Activated gamma-delta T cell (primary cell): ENCODE measurements around the gene GAP43.
A peak's percentile ranks its signal among the peaks of the same experiment; 100 is the strongest.

Experiments used
- DNase-seq: peaks from one replicate; lab custom pipeline; 2025; lab: John Stamatoyannopoulos, UW

The GAP43 gene

DNA sequence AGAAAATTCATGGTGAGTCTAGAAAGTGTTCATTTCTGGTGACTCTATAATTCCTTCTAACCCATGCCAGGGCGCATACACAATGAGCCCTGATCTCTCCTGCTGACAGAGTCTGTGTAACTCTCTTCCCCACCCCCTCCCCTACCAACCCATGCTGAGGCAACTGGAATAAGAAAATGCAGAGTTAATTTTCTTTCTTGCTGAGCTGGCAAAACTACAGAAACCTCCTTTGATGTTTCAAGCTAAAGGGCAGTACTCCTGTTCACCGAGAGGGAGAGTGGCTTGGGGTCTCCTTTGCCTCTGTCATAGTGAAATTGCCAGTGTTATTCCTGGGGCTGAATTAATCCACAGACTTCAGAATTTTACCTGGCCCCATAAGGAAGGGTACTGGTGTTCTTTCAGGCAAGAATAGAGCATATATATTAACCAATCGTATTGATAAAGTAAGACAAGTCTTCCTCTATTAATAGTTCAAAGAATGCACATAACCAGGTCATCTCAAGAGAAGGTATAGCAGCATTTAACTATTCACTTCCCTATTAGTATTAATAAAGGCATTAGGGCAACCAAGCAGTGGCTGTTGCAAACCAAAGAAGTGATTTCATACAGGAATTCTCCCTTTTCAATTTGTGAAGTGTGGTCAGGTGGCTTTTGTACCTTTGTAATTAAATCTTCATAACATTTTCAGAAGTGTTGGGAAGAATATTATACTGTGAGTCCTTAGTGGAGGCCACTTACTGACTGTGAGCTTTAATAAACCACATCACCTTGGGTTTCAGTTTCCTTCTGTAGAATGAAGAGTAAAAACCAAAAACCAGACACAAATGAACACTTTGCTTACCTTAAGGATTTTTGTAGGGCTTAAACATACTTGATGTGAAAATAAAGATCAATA lies 4.1 kb downstream of the GAP43 start:
- no peak for DNase-seq

GRCh38 chr3:115628075-115628412 lies 4.7 kb downstream of the GAP43 start:
- DNase-seq: no peak

DNA sequence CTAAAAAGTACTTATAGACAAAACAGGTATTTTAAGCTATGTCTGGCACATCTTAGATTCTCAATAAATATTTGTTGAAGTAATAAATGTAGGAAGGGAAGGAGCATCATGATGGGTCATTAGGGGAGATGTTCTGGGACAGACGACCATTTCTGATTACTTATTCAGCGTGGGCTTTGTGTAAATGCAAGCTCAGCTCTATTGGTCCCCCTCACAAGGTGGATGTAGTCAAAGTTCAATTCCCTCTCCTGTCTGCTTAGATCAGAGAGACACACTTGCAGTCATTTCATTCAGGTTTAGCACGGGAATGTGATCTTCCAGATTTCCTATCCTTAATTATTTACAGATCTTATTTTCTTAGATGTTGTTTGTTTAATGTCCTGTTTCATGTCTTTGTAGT lies 7.5 kb downstream of the GAP43 start:
- DNase-seq: no peak

GRCh38 chr3:115632026-115632425 lies 8.7 kb downstream of the GAP43 start:
- no peak for DNase-seq

DNA sequence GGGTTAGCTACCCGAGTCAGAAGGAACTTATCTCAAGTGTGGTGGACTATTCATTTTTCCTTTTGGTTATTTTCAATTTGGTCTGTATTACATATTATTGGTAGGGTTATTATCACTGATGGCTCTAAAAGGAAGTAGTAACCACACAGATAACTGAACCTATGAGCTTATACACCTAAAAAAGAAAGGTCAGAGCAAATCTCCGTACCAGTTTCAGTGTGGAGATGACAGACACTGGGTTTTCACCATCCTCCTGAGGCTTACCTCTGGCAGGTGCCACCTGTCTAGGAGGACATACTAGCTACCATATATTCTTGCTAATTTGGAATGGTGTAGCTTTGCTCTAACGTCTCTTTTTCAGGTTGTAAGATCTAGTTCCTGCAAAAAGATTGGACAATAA lies 10.2 kb downstream of the GAP43 start:
- DNase-seq: no peak

- DNase-seq: no peak
These were observed 10.7 kb downstream of the GAP43 start for GRCh38 chr3:115634052-115634451.

- no peak for DNase-seq
These were observed 12.1 kb downstream of the GAP43 start for GRCh38 chr3:115635406-115635805.

- DNase-seq: no peak
These were observed 14.9 kb downstream of the GAP43 start for GRCh38 chr3:115638241-115638640.

DNA sequence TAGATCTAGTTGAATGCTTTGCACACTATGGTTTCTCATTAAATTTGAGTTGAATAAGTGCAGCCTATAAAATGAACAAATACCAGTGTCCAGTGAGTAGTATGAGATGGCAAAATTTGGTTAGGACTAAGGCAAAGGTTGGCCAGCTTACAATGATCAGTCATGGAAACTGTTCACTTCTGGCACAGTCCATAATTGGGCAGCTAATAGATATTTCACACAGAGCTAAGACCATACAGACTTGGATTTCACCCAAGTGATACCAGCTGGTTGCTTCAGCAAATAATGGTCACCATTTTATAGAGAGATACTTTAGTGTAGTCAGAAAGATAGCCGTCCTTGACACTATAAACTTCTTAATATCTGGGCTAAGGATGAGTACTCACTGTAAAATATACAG lies 15.7 kb downstream of the GAP43 start:
- DNase-seq: no peak

- DNase-seq: no peak
These were observed 21.1 kb downstream of the GAP43 start for GRCh38 chr3:115644391-115644790.

DNA sequence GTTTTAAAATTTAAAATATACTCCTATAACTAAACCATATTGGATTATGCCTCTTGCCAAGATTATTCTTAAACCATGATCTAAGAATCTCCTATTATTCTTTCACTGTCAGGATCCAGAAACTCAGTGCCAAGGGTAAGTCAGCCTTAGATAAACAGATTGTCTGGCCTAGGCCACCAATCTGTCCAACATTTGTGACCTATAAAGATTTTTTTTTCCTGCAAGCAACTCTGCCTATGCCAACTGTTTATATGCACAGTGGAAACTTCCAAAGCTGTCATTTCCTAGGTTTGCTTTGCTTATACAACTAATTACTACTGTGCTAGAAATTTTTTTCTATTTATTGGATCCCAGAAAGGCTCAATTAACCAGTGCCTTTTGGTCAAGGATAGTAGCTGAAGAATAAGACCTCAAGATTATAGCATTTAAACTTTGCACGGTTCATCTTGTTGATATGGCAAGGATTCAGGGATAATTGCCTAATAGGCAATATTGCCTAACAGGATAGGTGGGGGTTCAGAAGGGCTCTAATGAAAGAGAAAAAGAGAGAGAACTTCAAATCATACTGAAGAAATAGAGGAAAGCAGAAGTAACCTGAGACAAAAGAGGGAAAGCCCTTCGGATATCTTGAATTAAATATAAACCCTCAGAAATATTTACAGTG lies 22.8 kb downstream of the GAP43 start:
- DNase-seq: no peak

- DNase-seq: no peak
These were observed 25.2 kb downstream of the GAP43 start for GRCh38 chr3:115648559-115648958.

DNA sequence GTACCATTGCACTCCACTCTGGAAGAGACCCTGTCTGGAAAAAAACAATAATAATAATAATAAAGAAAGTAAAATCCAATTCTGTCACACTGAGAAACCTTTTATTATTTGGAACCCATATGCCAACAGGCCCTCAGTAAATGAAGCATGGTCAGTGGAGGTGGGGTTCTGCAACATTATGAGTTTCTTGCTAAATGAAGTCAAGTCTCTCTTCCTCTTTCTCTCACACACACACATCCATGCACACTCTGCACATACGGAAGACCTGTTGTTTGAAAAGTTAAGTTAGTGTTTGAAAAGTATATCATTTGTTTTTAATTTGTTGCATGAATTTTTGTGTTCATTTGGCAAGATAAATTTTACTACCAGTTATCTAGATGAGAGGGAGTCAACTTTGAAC lies 27.8 kb downstream of the GAP43 start:
- DNase-seq: no peak

- no peak for DNase-seq
These were observed 28.3 kb downstream of the GAP43 start for GRCh38 chr3:115651599-115651998.

DNA sequence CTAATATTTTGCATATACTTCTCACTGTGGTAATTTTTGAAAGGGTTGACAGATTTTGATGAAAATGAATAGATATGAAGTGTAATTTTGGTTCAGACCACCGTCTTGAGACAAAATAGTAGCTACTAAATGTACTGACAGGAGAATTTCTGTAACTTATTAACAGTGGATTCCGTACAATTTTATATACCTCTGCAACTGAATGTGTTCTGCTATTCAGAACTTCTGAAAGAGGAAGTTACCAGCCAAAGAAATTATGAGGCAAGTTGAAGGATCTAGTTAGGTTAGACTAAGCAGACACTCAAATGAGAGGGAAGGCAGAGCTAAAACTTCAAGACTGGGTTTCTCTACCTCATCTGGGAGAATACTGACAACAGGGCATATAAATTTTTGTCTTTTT lies 29.4 kb downstream of the GAP43 start:
- DNase-seq: no peak

- DNase-seq: no peak
These were observed 32.5 kb downstream of the GAP43 start for GRCh38 chr3:115655761-115656282.

DNA sequence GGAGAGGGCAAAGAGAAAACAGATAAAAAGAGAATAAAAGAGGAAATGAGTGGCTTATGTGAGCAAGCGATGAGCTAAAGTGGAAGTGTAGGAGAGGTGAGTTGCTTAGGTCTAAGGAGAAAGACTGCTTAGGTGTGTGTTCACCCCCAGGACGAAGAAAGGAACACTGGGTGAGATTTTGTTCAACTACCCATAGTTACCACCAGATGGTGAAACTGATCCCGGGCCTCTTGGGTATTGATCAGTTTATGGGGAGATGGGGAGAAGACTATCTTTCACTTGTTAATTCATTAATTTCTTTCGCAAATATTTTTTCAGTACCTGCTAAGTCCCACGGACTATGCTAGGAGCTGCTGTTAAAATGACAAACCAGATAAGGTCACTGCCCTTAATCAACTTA lies 33.9 kb downstream of the GAP43 start:
- DNase-seq: no peak

GRCh38 chr3:115658032-115658336 lies 34.7 kb downstream of the GAP43 start:
- DNase-seq: no peak

DNA sequence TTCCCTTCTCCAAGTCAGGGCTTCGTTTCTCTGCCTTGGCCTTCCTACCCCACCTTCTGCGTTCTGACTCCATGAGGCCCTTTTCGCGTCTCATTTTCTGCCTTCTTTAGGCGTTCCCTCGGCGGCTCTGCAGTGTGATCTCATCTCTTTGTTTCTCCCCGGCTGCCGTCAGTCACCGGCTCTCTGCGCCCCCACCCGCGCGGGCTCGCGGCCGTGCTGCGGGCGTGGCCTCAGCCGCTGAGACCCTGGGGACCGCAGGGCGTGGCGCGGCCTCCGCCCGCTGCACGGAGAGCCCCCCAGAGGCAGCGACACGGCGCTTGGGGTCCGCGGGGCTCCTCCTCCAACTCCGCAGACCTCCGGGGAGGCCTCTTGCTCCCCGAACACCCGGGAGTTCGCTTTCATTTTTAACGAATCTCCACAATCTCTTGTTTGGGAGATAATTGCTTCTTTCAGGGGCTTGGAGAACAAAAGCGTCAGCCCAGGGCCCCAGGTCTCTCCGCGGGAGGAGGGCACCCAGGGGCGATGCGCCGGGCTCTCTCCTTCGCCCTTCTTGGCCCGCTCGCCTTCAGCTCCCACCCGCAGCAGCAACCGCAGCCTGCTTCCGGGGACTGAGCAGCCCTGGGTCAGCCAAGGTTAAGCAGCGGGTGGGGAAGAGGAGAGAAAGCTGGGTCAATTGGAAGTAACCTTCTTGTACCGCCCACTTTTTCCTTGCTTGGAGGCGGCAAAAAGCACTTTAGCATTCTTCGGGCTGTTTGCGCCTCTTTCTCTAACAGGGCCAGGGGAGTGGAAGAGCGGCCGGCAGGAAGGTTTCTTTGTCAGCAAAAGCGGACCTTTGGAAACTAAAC lies 35.2 kb downstream of the GAP43 start:
- DNase-seq: peak; percentile 46

DNA sequence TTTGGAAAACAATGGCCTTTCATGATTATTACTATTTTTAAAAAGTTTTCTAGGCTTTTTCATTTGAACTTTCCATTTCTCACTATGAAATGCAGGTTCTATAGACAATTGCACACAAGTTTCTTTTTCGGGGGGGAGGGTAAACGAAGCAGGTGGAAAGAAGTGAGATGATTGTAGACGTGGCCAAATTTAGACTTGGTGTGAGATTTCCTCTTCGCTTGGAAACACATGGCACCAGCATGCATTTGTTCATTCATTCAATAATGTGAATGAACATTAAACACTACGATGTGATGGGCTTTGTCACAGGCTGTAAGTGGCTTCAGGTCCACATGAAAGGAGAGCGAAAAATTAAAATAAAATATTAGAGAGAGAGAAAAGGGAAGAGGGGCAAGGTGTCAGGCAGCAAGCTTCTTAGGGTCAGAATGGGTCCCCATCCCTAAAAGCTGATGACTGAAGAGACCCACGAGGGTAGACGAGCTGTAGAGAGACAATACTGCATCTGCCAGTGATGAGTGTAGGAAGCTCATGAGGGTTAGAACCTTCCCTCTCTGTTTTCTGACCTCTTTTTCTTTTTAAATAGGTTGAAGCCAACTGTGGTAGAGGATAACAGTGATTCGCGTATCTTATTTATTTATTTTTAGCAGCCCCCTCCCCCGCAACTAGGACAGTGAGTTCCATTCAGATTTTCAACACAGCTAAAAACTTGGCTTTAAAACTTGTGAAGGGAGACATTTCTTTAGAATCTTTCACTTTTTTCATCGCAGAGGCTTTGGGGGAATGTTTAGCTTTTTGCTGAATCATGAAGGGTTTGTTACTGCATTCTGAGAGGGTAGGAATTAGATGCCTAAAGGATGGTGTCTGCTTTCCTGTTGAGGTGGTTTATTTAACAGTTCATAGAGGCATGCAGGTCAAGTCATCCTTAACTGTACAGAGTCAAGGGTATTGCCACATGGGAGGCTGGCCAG lies 36.2 kb downstream of the GAP43 start:
- DNase-seq: no peak

DNA sequence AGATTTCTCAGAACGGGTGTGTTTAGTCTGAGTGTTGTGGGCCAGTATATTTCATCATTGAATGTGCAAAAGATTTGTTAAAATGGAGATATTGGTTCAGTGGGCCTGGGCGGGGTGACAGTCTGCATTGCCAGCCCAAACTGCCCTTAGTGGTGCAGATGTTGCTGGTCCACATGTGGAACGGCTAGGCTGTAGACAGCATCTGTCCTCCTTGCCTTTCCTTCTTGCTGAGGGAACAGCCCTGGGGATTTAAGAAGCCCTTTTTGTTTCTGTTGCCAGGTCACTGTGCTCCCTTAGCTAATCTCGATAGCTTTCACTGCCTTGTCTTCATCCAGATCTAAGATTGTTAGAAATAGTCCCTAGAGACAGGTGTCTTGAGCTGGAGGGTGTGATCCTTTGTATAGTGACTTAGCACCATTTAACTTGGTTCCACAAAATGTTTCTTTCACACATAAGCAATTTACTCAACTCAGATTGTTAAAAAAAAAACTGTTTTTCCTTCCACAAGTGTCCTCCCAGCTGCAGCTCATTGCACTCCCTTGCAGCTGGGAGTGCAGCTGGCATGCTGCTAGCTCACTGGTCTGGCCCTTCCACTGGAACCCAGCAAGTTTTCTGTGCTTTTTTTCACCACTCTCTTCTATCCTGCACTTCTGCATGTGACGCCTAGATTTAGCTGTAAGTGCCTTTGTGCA lies 37.5 kb downstream of the GAP43 start:
- no peak for DNase-seq
